Calu3 (cell line): ENCODE results near the gene PITPNM1. TPM values are rescaled to one million over a fixed set of nuclear protein-coding genes. Genes with fewer than 3 reads are reported as not detected.

ENCODE experiments used
- BruUV-seq: library from RNA; stranded (reverse); fragments of 400-500 nt; replicated peaks from 2 replicates; lab custom pipeline; 2021; lab: Mats Ljungman, UMichigan
- CTCF ChIA-PET: fragments of 300-600 bp; sonication (Branson Sonifier 250); formaldehyde crosslinking; loops from one replicate; lab custom pipeline; 2022; ENCODE audit warnings: antibody characterized with exemption; lab: Charles Lee
- DNase-seq: peaks from one replicate; pipeline ENCODE4 v3.0.0; 2022
- H3K27ac Mint-ChIP-seq: one replicate; pipeline ENCODE4 v1.8.0; 2022; ENCODE audit warnings: mixed read lengths; ENCODE audit not compliant: unreplicated experiment
- H3K27me3 Mint-ChIP-seq: one replicate; pipeline ENCODE4 v1.8.0; 2022; ENCODE audit warnings: mixed read lengths; ENCODE audit not compliant: unreplicated experiment
- H3K36me3 Mint-ChIP-seq: one replicate; pipeline ENCODE4 v1.8.0; 2022; ENCODE audit warnings: mild to moderate bottlenecking, moderate library complexity, mixed read lengths; ENCODE audit not compliant: insufficient read depth, unreplicated experiment
- H3K4me1 Mint-ChIP-seq: one replicate; pipeline ENCODE4 v1.8.0; 2022; ENCODE audit warnings: mild to moderate bottlenecking, low read depth, mixed read lengths; ENCODE audit not compliant: unreplicated experiment
- H3K4me3 Mint-ChIP-seq: one replicate; pipeline ENCODE4 v1.8.0; 2022; ENCODE audit warnings: mild to moderate bottlenecking, low read depth, moderate library complexity, mixed read lengths; ENCODE audit not compliant: unreplicated experiment
- H3K9me3 Mint-ChIP-seq: one replicate; pipeline ENCODE4 v1.8.0; 2022; ENCODE audit warnings: low read depth, mixed read lengths; ENCODE audit not compliant: unreplicated experiment
- CTCF ChIP-seq: fragments of 200-600 bp; IDR thresholded peaks from one replicate; pipeline ENCODE4 v1.8.0; 2022; ENCODE audit warnings: antibody characterized with exemption; ENCODE audit not compliant: unreplicated experiment
- intact Hi-C: fragments of 100-400 bp; cut with micrococcal nuclease; formaldehyde crosslinking; loops from one replicate; pipeline ENCODE4 v1.10.0; 2022; ENCODE audit not compliant: unreplicated experiment
- total RNA-seq: library from RNA; stranded (reverse); gene quantifications from 2 replicates; pipeline ENCODE4 v1.2.3, GENCODE V29; 2022

PITPNM1 gene
- total RNA-seq, 1 experiment from 2014 or later, result 70.5 TPM

GRCh38 chr11:67507864-67508485 is 2.8 kb upstream of the PITPNM1 start, which contains the start of gene CDK2AP2:
Gene CDK2AP2 (minus strand): TSS chr11:67508162. CDS start chr11:67508082, 80 bp downstream.
- intact Hi-C loops, result loop anchor here (2.0 to 10.0 kb wide), 3 partner anchors 75 to 153 kb away; partner anchors contain the start of genes GSTP1, POLD4 and RPS6KB2
- CTCF ChIA-PET, result no interaction called here
- no TSS peak for BruUV-seq
- Mint-ChIP-seq H3K27ac (peak within 1 kb of the TSS; percentile 99), H3K9me3 (no peaks in the 10 kb centered on the region), H3K4me1 (peaks cover 31% of the 10 kb centered on the region), H3K4me3 (peak within 1 kb of the TSS; percentile 91), H3K36me3 (peaks cover 66% of the 10 kb centered on the region), H3K27me3 (peaks cover 13% of the 10 kb centered on the region)
- TF ChIP-seq CTCF, result no peak
- DNase-seq, result peak; percentile 99

GRCh38 chr11:67507242-67507863 is 2.2 kb upstream of the PITPNM1 start:
- CTCF ChIA-PET, result no interaction called here
- intact Hi-C loops, result loop anchor here (2.0 to 10.0 kb wide), 3 partner anchors 75 to 153 kb away; partner anchors contain the start of genes GSTP1, POLD4 and RPS6KB2
- no peak for TF ChIP-seq CTCF
- Mint-ChIP-seq H3K27ac (peak overlapping the region; percentile 99), H3K27me3 (peaks cover 13% of the 10 kb centered on the region), H3K9me3 (no peaks in the 10 kb centered on the region), H3K4me3 (peak overlapping the region; percentile 91), H3K4me1 (peaks cover 31% of the 10 kb centered on the region), H3K36me3 (peaks cover 66% of the 10 kb centered on the region)
- TSS peak; percentile 83 for BruUV-seq
- DNase-seq, result no peak

GRCh38 chr11:67506426-67507051 is 1.4 kb upstream of the PITPNM1 start:
- Mint-ChIP-seq H3K27me3 (peaks cover 13% of the 10 kb centered on the region), H3K4me1 (peaks cover 31% of the 10 kb centered on the region), H3K36me3 (peaks cover 66% of the 10 kb centered on the region), H3K27ac (peak overlapping the region; percentile 99), H3K4me3 (peak overlapping the region; percentile 91), H3K9me3 (no peaks in the 10 kb centered on the region)
- no peak for DNase-seq
- no TSS peak for BruUV-seq
- intact Hi-C loops, result loop anchor here (2.0 to 10.0 kb wide), 3 partner anchors 76 to 152 kb away; partner anchors contain the start of genes GSTP1, POLD4 and RPS6KB2
- CTCF ChIA-PET, result interaction anchor here (1.9 kb wide), 1 partner anchor 105 kb away, joined by 4 read pairs; the partner anchor contains the start of gene PPP1CA
- peak; percentile 39 for TF ChIP-seq CTCF
